T-cell (primary cell): Measurements from ENCODE around the gene KRT4. TPM values are rescaled to one million over a fixed set of nuclear protein-coding genes. Genes with fewer than 3 reads are reported as not detected.
A peak's percentile ranks its signal among the peaks of the same experiment; 100 is the strongest.
"Not testable (repeated sequence)": the region's sequence is repeated elsewhere in the genome, so short reads cannot be mapped to it uniquely, and the experiment has no call there.

ENCODE experiments used
- ATAC-seq, 4 experiments: fragments of 200-7000 bp in 3 of 4; fragments of 150-1000 bp in 1 of 4; cut with Tn5 transposase; replicated peaks in 1 of 4; 1 replicate in 3 of 4; 2 replicates in 1 of 4; pipeline ENCODE4 v1.10.0; 2021; ENCODE audit warnings: moderate library complexity in 3 of 4, mild to moderate bottlenecking in 2 of 4, moderate number of reproducible peaks in 1 of 4
- CTCF ChIA-PET, 2 donors: fragments of 300-600 bp; sonication (Branson Sonifier 250); formaldehyde crosslinking; loops; one replicate each; lab custom pipeline; 2022; ENCODE audit warnings: antibody characterized with exemption in 2 of 2; lab: Charles Lee
- POLR2A ChIA-PET, 2 donors: fragments of 300-600 bp; sonication (Branson Sonifier 250); formaldehyde crosslinking; loops; one replicate each; lab custom pipeline; 2022; ENCODE audit warnings: antibody characterized with exemption in 2 of 2; lab: Charles Lee
- DNase-seq, 35 experiments: peaks; one replicate each; pipeline versions ENCODE4 v3.0.0 to v3.0.0-alpha.2; 2013 to 2023
- H3K27ac ChIP-seq: one replicate; pipeline ENCODE4 v1.5.1; 2013; ENCODE audit warnings: low read length
- H3K27me3 ChIP-seq, 2 experiments: replicated peaks in 1 of 2; 1 replicate in 1 of 2; 2 replicates in 1 of 2; pipeline versions ENCODE4 v1.6.1 to v1.7.0; 2013; ENCODE audit warnings: low read length in 1 of 2, mixed read lengths in 1 of 2; ENCODE audit not compliant: control insufficient read depth in 2 of 2, insufficient read depth in 2 of 2; ENCODE audit errors: extremely low read depth in 1 of 2
- H3K36me3 ChIP-seq, 2 donors: 1 replicate in 1 of 2; 2 replicates in 1 of 2; pipeline versions ENCODE4 v1.6.1 to v1.7.0; 2013; ENCODE audit warnings: low read length in 1 of 2; ENCODE audit not compliant: control insufficient read depth in 2 of 2, insufficient read depth in 1 of 2; ENCODE audit errors: extremely low read depth in 1 of 2
- H3K4me1 ChIP-seq, 2 experiments: 1 replicate in 1 of 2; 2 replicates in 1 of 2; pipeline versions ENCODE4 v1.6.1 to v1.7.0; 2013; ENCODE audit warnings: low read length in 2 of 2, mixed read lengths in 1 of 2; ENCODE audit not compliant: insufficient read depth in 2 of 2, control insufficient read depth in 1 of 2; ENCODE audit errors: extremely low read depth in 1 of 2
- H3K4me3 ChIP-seq, 2 donors: 1 replicate in 1 of 2; 2 replicates in 1 of 2; pipeline versions ENCODE4 v1.5.1 to v1.7.0; 2013; ENCODE audit warnings: mild to moderate bottlenecking in 2 of 2, low read length in 1 of 2, moderate library complexity in 1 of 2; ENCODE audit not compliant: control insufficient read depth in 1 of 2; ENCODE audit errors: extremely low read depth in 1 of 2
- H3K9me3 ChIP-seq: 2 replicates; pipeline ENCODE4 v1.7.0; 2013
- H3K27ac Mint-ChIP-seq, 2 donors: one replicate each; pipeline ENCODE4 v1.8.0; 2020 to 2021; ENCODE audit warnings: mild to moderate bottlenecking in 2 of 2, mixed read lengths in 2 of 2
- H3K27me3 Mint-ChIP-seq, 2 donors: one replicate each; pipeline ENCODE4 v1.8.0; 2021 to 2022; ENCODE audit warnings: mixed read lengths in 2 of 2
- H3K36me3 Mint-ChIP-seq: one replicate; pipeline ENCODE4 v1.8.0; 2021; ENCODE audit warnings: mixed read lengths
- H3K4me1 Mint-ChIP-seq, 3 donors: one replicate each; pipeline ENCODE4 v1.8.0; 2020 to 2022; ENCODE audit warnings: mixed read lengths in 3 of 3, mild to moderate bottlenecking in 1 of 3
- H3K4me3 Mint-ChIP-seq, 3 donors: one replicate each; pipeline ENCODE4 v1.8.0; 2020 to 2022; ENCODE audit warnings: mild to moderate bottlenecking in 3 of 3, mixed read lengths in 3 of 3, moderate library complexity in 3 of 3
- H3K9me3 Mint-ChIP-seq, 3 donors: one replicate each; pipeline ENCODE4 v1.8.0; 2020 to 2022; ENCODE audit warnings: mixed read lengths in 3 of 3
- WGBS: methylation state at CpG from one replicate; pipeline ENCODE4 v1.1.5; 2013; ENCODE audit warnings: missing lambda C conversion rate; ENCODE audit not compliant: insufficient coverage; 5-methylcytosine and 5-hydroxymethylcytosine counted together
- total RNA-seq, 35 experiments: library from RNA in 6 of 35; stranded (reverse) in 6 of 35; fragments of 120-200 nt in 1 of 35; gene quantifications; one replicate each; pipeline versions ENCODE4 v1.2.1 to v1.2.4 and lab custom pipeline; 2013 to 2026

The KRT4 gene
- total RNA-seq, 5 donors from 2014 or later (not counting 1 experiment from before 2014, with no cell fraction given), result not detected

DNA sequence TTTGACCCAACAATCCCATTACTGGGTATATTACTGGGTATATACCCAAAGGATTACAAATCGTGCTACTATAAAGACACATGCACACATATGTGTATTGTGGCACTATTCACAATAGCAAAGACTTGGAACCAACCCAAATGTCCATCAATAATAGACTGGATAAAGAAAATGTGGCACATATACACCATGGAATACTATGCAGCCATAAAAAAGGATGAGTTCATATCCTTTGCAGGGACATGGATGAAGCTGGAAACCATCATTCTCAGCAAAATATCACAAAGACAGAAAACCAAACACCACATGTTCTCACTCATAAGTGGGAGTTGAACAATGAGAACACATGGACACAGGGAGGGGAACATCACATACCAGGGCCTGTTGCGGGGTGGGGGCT lies 42.2 kb upstream of the KRT4 start:
- H3K4me1 Mint-ChIP-seq, H3K36me3 ChIP-seq, DNase-seq, ATAC-seq, H3K27ac Mint-ChIP-seq, CTCF ChIA-PET, H3K9me3 ChIP-seq, H3K4me3 Mint-ChIP-seq, H3K4me3 ChIP-seq, H3K9me3 Mint-ChIP-seq, H3K4me1 ChIP-seq, H3K27ac ChIP-seq, H3K36me3 Mint-ChIP-seq, POLR2A ChIA-PET: not testable (repeated sequence)
- peaks cover 4 to 14% of the 10 kb centered on the region in 2 donors for H3K27me3 Mint-ChIP-seq
- H3K27me3 ChIP-seq, result peaks cover 0 to 11% of the 10 kb centered on the region in 2 experiments
- no CpG with 5 or more reads among the region's 2 CpGs for WGBS

DNA sequence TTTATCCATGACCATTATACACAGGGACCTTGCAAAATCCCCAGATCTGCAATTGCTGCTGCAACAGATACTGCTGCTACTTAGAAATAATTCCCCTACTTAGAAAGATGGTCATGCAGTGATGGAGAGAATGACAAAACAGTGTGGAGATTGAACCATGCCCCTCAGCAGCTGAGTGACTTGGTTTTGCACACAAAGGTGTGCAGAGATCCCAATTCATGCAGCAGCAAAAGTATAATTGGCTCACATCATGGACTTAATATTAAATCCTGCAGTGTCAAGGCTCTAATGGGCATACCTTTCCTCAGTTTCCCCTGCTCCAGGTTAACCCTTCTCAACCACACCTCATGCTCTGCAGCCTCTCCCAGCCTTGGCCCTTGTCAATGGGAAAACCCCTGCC lies 37.9 kb upstream of the KRT4 start:
- no peak overlapping the region for H3K27ac ChIP-seq
- no peak overlapping the region for H3K4me3 Mint-ChIP-seq
- no peaks in the 10 kb centered on the region for H3K4me1 Mint-ChIP-seq
- H3K4me3 ChIP-seq, result no peak overlapping the region
- DNase-seq (no peak), ATAC-seq (no peak)
- H3K36me3 ChIP-seq, result no peaks in the 10 kb centered on the region
- CTCF ChIA-PET, result no interaction called here
- H3K36me3 Mint-ChIP-seq, result no peaks in the 10 kb centered on the region
- no peaks in the 10 kb centered on the region for H3K4me1 ChIP-seq
- H3K9me3 Mint-ChIP-seq, result no peaks in the 10 kb centered on the region
- H3K27me3 ChIP-seq, result peaks cover 0 to 19% of the 10 kb centered on the region in 2 experiments
- H3K27ac Mint-ChIP-seq, result no peak overlapping the region
- peaks cover 4 to 22% of the 10 kb centered on the region in 2 donors for H3K27me3 Mint-ChIP-seq
- H3K9me3 ChIP-seq, result no peaks in the 10 kb centered on the region
- POLR2A ChIA-PET, result no interaction called here

DNA sequence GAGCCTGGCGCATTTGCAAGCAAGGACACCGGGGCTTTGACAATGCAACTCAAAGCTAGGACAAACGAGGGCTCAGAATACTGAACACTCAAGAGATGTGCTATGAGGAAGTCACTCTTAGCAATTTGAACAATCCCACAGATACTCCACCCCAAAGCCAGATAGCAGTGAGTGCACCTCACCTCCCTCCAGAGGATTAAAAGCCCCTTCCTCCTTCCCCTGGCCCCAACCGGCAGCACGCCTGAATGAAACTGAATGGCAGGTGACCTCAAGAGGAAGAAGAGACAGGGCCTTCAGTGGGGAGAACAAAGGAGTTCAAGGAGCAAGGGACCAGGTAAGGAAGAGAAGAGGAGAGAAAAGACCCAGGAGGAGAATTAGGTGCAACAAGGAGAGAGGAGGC lies 36.8 kb upstream of the KRT4 start:
- H3K36me3 ChIP-seq, result no peaks in the 10 kb centered on the region
- ChIA-PET CTCF (no interaction called here), POLR2A (no interaction called here)
- no CpG with 5 or more reads among the region's 5 CpGs for WGBS
- H3K27me3 Mint-ChIP-seq, result peaks cover 8 to 22% of the 10 kb centered on the region in 2 donors
- H3K9me3 ChIP-seq, result no peaks in the 10 kb centered on the region
- peaks cover 0 to 27% of the 10 kb centered on the region in 2 experiments for H3K27me3 ChIP-seq
- no peaks in the 10 kb centered on the region for H3K4me1 Mint-ChIP-seq
- no peak for ATAC-seq
- no peaks in the 10 kb centered on the region for H3K9me3 Mint-ChIP-seq
- H3K4me1 ChIP-seq, result no peaks in the 10 kb centered on the region
- DNase-seq, result no peak
- H3K36me3 Mint-ChIP-seq, result no peaks in the 10 kb centered on the region
- no peak overlapping the region for H3K4me3 ChIP-seq
- H3K27ac ChIP-seq, result no peak overlapping the region
- no peak overlapping the region for H3K4me3 Mint-ChIP-seq
- H3K27ac Mint-ChIP-seq, result no peak overlapping the region

DNA sequence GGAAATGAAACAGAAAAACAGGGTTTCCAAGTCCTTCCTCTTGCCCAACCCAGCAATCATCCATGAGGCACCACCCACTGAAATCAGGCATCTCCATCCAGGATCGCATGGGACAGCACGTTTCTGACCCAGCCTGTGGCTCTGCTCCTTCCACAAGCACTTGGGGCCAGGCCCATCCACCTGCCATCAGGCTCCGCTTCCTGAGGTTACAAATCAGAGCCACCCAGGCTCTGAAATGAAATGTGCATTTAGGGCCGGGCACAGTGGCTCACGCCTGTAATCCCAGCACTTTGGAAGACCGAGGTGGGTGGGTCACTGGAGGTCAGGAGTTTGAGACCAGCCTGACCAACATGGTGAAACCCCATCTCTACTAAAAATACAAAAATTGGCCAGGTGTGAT lies 35.6 kb upstream of the KRT4 start:
- H3K27me3 Mint-ChIP-seq, result peaks cover 12 to 18% of the 10 kb centered on the region in 2 donors
- peaks cover 0 to 28% of the 10 kb centered on the region in 2 experiments for H3K27me3 ChIP-seq
- H3K36me3 ChIP-seq, result no peaks in the 10 kb centered on the region
- no peak overlapping the region for H3K4me3 ChIP-seq
- POLR2A ChIA-PET, result no interaction called here
- 62% methylated on average over 2 of the region's 6 CpGs for WGBS
- no peaks in the 10 kb centered on the region for H3K4me1 Mint-ChIP-seq
- no peaks in the 10 kb centered on the region for H3K4me1 ChIP-seq
- ATAC-seq (no peak), DNase-seq (no peak)
- no peaks in the 10 kb centered on the region for H3K9me3 Mint-ChIP-seq
- no peak overlapping the region for H3K27ac ChIP-seq
- H3K36me3 Mint-ChIP-seq, result no peaks in the 10 kb centered on the region
- H3K4me3 Mint-ChIP-seq, result no peak overlapping the region
- no peaks in the 10 kb centered on the region for H3K9me3 ChIP-seq
- CTCF ChIA-PET, result interaction anchor here in 1 of 2 donors (0.6 kb wide), 1 partner anchor 270 kb away, joined by 4 read pairs; no protein-coding TSS in a partner anchor
- H3K27ac Mint-ChIP-seq, result no peak overlapping the region

DNA sequence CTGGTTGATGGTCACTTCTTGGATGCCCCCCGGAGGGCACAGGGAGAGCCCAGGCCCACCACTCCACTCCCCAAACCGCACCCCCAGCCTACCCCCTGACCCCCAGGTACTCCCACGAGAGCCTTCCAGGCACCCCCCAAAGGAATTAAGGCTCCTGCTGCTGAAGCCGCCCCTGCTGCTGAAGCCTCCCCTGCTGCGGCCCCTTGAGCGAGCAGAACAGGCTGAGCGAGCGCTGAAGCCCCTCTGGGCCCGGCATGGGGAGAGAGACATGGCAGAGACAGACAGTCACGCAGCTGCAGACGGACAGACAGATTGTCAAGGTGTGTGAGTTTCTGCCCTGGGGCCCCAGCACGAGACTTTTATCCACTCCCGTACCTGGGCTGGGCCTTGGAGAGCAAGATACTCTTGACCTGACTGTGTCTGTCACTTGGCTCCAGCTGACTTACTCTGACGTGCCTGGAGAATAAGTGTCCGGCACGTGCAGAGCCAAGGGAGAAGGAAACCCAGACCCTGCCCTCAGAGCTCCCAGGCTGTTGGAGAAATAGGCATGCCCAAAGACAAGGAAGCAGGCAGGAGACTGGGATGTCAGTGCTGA lies 34.8 kb upstream of the KRT4 start, which contains the start of gene KRT78:
KRT78 (minus strand) TSS at position 334 of the 595 bp plus-strand sequence; CDS start at position 270, 64 bp downstream.
- Mint-ChIP-seq H3K27me3 (peaks cover 12 to 18% of the 10 kb centered on the region in 2 donors), H3K9me3 (no peaks in the 10 kb centered on the region), H3K27ac (no peak within 1 kb of the TSS), H3K4me3 (no peak within 1 kb of the TSS), H3K4me1 (no peaks in the 10 kb centered on the region), H3K36me3 (no peaks in the 10 kb centered on the region)
- no peak for ATAC-seq
- Histone ChIP-seq H3K27me3 (peaks cover 0 to 29% of the 10 kb centered on the region in 2 experiments), H3K4me3 (no peak within 1 kb of the TSS), H3K36me3 (no peaks in the 10 kb centered on the region), H3K27ac (no peak within 1 kb of the TSS), H3K4me1 (no peaks in the 10 kb centered on the region), H3K9me3 (no peaks in the 10 kb centered on the region)
- CTCF ChIA-PET, result no interaction called here
- no peak for DNase-seq
- POLR2A ChIA-PET, result no interaction called here
- 89% methylated on average over 14 of the region's 16 CpGs for WGBS

DNA sequence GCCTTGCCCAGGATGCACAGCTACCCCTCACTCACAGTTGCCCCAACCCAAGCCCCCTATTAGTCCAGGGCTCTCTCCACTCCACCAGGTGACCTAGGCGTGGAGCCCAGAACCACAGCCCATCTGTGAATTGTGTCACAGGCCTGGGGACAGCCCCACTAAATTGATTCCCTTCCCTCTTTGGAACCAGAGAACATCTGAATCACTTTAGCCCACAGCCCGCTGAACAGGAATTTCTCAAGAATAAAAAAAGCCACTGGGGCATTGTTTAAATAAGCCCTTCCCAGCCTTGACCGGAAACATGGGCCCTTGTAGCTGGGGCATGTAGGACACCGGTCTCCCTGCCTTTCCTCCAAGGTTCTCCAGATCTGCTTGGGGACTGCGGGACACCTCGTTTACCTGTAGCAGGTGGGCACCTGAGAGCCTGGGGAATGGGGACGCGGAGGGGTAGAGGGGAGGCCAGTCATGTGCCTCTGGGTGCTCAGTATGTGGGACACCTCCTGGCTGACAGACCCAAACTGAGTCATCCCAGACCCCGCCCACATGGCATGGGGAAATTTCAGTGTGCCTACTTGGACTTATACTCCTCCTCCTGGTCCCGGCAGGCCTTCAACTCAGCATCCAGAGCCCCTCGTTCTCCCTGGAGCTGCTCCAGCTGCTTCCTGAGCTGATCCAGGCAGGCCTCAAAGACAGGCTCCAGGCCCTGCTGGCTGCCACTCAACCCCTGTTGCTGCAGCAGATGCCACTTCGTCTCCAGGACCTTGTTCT lies 33.6 kb upstream of the KRT4 start:
- POLR2A ChIA-PET, result no interaction called here
- 85% methylated on average over 11 of the region's 12 CpGs for WGBS

More for the DNA sequence above, 33.6 kb upstream of the KRT4 start:
- H3K4me1 ChIP-seq, result no peaks in the 10 kb centered on the region
- Mint-ChIP-seq H3K27ac (peak overlapping the region in 1 of 2 donors; percentile 29), H3K4me1 (peaks cover 0 to 2% (median 0%) of the 10 kb centered on the region in 3 donors), H3K4me3 (no peak overlapping the region), H3K36me3 (no peaks in the 10 kb centered on the region), H3K9me3 (no peaks in the 10 kb centered on the region), H3K27me3 (peaks cover 12 to 13% of the 10 kb centered on the region in 2 donors)
- no peaks in the 10 kb centered on the region for H3K36me3 ChIP-seq
- no peaks in the 10 kb centered on the region for H3K9me3 ChIP-seq
- DNase-seq (no peak), ATAC-seq (no peak)
- CTCF ChIA-PET, result no interaction called here
- no peak overlapping the region for H3K27ac ChIP-seq
- peaks cover 0 to 31% of the 10 kb centered on the region in 2 experiments for H3K27me3 ChIP-seq
- H3K4me3 ChIP-seq, result no peak overlapping the region
